ENCODE data around the gene SPRR2F.

SPRR2F gene

GRCh38 chr1:153072806-153073726, 40.2 kb downstream of the SPRR2F start:
- DNase-seq: no peak

GRCh38 chr1:153071511-153071910, 41.8 kb downstream of the SPRR2F start, which contains the start of gene SPRR2B:
Gene SPRR2B (minus strand): TSS chr1:153071611. CDS start chr1:153070839, 772 bp downstream.
- no peak for DNase-seq

GRCh38 chr1:153070243-153070642, 43.1 kb downstream of the SPRR2F start:
- no peak for DNase-seq
